ENCODE data around the gene EXOC3L4.

The EXOC3L4 gene

DNA sequence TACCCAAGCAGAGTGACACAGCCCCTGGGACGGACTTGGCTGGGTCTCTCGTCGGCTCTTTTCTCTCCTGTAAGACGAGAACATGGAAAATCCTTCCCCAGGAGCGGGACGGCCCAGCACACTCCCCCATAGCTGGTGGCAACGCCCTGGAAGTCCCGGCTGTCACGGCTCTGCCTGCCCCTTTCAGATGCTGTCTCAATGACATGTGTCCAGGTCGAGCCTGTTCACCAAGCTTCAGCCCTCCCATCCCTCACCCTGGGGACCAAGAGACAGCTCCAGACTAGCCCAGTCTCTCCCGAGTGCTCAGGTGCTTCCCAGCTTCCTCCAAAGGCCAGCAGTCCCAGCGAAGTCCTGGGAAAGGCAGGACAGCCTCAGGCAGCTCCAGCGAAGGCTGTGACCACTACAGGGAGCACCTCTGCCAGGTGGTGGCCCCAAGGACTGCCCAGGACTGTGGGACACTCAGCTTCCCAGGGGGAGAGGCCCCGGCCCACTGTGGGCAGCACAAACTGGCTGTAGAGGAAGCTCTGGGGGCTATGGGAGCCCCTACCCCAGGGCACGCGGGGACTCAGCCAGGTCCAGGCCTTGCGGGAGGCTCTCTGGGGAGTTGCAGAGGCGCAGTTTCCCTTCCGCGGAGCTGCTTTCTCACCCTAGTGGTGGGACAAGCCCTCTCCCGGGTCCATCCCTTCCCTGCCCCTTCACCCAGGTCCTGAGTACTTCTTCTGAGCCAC lies 62.3 kb downstream of the EXOC3L4 start:
- no peak for DNase-seq

GRCh38 chr14:103157969-103158368 lies 63.4 kb downstream of the EXOC3L4 start:
- DNase-seq, result no peak

- DNase-seq, result no peak
Measured at GRCh38 chr14:103158688-103159087, 64.2 kb downstream of the EXOC3L4 start.
